ENCODE measurements around the gene GPATCH2.

GRCh38 chr1:217469983-217470382 lies 160.9 kb downstream of the GPATCH2 start:
- TF ChIP-seq POLR2A (IDR thresholded peaks at IDR 0.05) = no peak
- TF ChIP-seq CTCF (IDR thresholded peaks at IDR 0.05) = no peak

Data from suprapubic skin (tissue), 3 donors.